ENCODE measurements around the gene DZIP1L.

The DZIP1L gene

DNA sequence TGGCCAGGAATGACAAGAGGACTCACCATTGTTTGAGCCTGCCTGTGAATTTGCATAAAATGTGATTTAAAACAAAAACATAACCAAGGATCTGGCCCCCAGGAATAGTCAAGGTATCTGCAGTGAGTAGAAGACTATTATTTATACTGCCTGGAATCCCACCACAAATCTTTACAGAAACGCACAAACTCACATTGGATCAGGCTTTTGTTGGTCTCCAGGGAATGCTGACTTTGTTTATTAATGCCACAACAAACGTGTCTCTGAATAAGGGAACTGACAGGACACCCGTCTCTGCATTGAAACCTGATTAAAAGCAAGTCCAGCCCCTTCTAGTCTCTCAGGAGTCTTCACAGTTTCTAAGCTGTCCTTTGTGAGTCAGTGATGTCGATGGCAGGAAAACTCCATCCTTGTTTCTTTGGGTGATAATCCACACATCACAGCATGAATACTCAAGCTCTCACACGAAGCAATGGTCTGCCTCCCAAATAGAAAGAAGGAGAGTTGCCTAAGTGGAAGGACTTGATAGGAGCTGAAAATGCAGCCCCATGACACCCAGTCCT, 67.7 kb downstream of the DZIP1L start:
- TF ChIP-seq, protein P1, sequence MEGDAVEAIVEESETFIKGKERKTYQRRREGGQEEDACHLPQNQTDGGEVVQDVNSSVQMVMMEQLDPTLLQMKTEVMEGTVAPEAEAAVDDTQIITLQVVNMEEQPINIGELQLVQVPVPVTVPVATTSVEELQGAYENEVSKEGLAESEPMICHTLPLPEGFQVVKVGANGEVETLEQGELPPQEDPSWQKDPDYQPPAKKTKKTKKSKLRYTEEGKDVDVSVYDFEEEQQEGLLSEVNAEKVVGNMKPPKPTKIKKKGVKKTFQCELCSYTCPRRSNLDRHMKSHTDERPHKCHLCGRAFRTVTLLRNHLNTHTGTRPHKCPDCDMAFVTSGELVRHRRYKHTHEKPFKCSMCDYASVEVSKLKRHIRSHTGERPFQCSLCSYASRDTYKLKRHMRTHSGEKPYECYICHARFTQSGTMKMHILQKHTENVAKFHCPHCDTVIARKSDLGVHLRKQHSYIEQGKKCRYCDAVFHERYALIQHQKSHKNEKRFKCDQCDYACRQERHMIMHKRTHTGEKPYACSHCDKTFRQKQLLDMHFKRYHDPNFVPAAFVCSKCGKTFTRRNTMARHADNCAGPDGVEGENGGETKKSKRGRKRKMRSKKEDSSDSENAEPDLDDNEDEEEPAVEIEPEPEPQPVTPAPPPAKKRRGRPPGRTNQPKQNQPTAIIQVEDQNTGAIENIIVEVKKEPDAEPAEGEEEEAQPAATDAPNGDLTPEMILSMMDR (IDR thresholded peaks at IDR 0.05; ENCODE audit: borderline replicate concordance, extremely low read depth, low read length, poor library complexity, severe bottlenecking) = no peak
- no peak for TF ChIP-seq EZH2 (IDR thresholded peaks at IDR 0.05; ENCODE audit: borderline replicate concordance, low read depth, low read length, severe bottlenecking)
- no peak overlapping the region for H2AFZ ChIP-seq (ENCODE audit: low read depth, low read length)
- no peak for ATAC-seq (ENCODE audit: insufficient read depth, low read depth)
- no peak overlapping the region for H3K27ac ChIP-seq (ENCODE audit: low read length)
- peaks cover 3% of the 10 kb centered on the region for H3K27me3 ChIP-seq (ENCODE audit: insufficient read depth, low read length, poor library complexity)
- no peaks in the 10 kb centered on the region for H3K79me2 ChIP-seq (ENCODE audit: insufficient read depth, low read length)
- H4K20me1 ChIP-seq (ENCODE audit: insufficient read depth, low read length) = no peaks in the 10 kb centered on the region
- DNase-seq = no peak
- H3K4me3 ChIP-seq (ENCODE audit: low read depth in 1 of 2, low read length in 2 of 2) = no peak overlapping the region
- H3K9me3 ChIP-seq (ENCODE audit: insufficient read depth, low read length, severe bottlenecking) = no peaks in the 10 kb centered on the region
- H3K36me3 ChIP-seq (ENCODE audit: insufficient read depth, low read length) = no peaks in the 10 kb centered on the region
- no peak overlapping the region for H3K9ac ChIP-seq (ENCODE audit: low read depth, low read length)
- no peaks in the 10 kb centered on the region for H3K4me1 ChIP-seq (ENCODE audit: insufficient read depth, low read length)
- no peak overlapping the region for H3K4me2 ChIP-seq (ENCODE audit: insufficient read depth, low read length)

GRCh38 chr3:138046955-138047354, 68.5 kb downstream of the DZIP1L start:
- H3K4me3 ChIP-seq (ENCODE audit: low read depth in 1 of 2, low read length in 2 of 2) = no peak overlapping the region
- H3K27ac ChIP-seq (ENCODE audit: low read length) = no peak overlapping the region
- no peaks in the 10 kb centered on the region for H4K20me1 ChIP-seq (ENCODE audit: insufficient read depth, low read length)
- H3K36me3 ChIP-seq (ENCODE audit: insufficient read depth, low read length) = no peaks in the 10 kb centered on the region
- H2AFZ ChIP-seq (ENCODE audit: low read depth, low read length) = no peak overlapping the region
- ATAC-seq (ENCODE audit: insufficient read depth, low read depth) (no peak), DNase-seq (no peak)
- no peaks in the 10 kb centered on the region for H3K9me3 ChIP-seq (ENCODE audit: insufficient read depth, low read length, severe bottlenecking)
- no peak overlapping the region for H3K9ac ChIP-seq (ENCODE audit: low read depth, low read length)
- TF ChIP-seq, protein P1 (IDR thresholded peaks at IDR 0.05; ENCODE audit: borderline replicate concordance, extremely low read depth, low read length, poor library complexity, severe bottlenecking) = no peak
- no peak for TF ChIP-seq EZH2 (IDR thresholded peaks at IDR 0.05; ENCODE audit: borderline replicate concordance, low read depth, low read length, severe bottlenecking)
- H3K27me3 ChIP-seq (ENCODE audit: insufficient read depth, low read length, poor library complexity) = peaks cover 3% of the 10 kb centered on the region
- H3K79me2 ChIP-seq (ENCODE audit: insufficient read depth, low read length) = no peaks in the 10 kb centered on the region
- no peak overlapping the region for H3K4me2 ChIP-seq (ENCODE audit: insufficient read depth, low read length)
- no peaks in the 10 kb centered on the region for H3K4me1 ChIP-seq (ENCODE audit: insufficient read depth, low read length)

DNA sequence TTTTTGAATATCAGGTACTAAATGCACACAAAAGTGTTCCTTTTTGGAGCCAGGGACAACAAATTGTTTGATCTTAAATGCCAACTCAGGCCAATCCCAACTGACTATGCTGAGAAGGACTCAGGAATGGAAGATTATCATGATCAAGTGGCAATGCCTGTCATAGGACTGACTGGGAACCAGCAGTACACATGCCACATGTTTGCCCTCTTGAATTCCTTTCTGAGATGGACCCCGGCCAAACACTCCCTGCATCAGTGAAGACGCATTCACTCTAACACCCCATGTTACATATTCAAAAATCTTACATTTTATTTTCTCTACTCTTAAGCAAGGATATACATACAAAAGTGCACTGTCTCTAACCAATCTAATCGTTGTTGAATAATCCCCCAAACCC, 69.3 kb downstream of the DZIP1L start:
- Histone ChIP-seq H3K9ac (ENCODE audit: low read depth, low read length) (no peak overlapping the region), H3K36me3 (ENCODE audit: insufficient read depth, low read length) (no peaks in the 10 kb centered on the region), H3K9me3 (ENCODE audit: insufficient read depth, low read length, severe bottlenecking) (no peaks in the 10 kb centered on the region), H3K27me3 (ENCODE audit: insufficient read depth, low read length, poor library complexity) (peaks cover 6% of the 10 kb centered on the region), H3K4me1 (ENCODE audit: insufficient read depth, low read length) (no peaks in the 10 kb centered on the region), H3K4me3 (ENCODE audit: low read depth in 1 of 2, low read length in 2 of 2) (no peak overlapping the region), H3K79me2 (ENCODE audit: insufficient read depth, low read length) (no peaks in the 10 kb centered on the region), H3K27ac (ENCODE audit: low read length) (no peak overlapping the region), H2AFZ (ENCODE audit: low read depth, low read length) (no peak overlapping the region), H3K4me2 (ENCODE audit: insufficient read depth, low read length) (no peak overlapping the region), H4K20me1 (ENCODE audit: insufficient read depth, low read length) (no peaks in the 10 kb centered on the region)
- no peak for TF ChIP-seq EZH2 (IDR thresholded peaks at IDR 0.05; ENCODE audit: borderline replicate concordance, low read depth, low read length, severe bottlenecking)
- TF ChIP-seq, protein P1 (IDR thresholded peaks at IDR 0.05; ENCODE audit: borderline replicate concordance, extremely low read depth, low read length, poor library complexity, severe bottlenecking) = no peak
- no peak for DNase-seq
- ATAC-seq (ENCODE audit: insufficient read depth, low read depth) = no peak

All from DND-41 (cell line).